HG02973 (cell line): Measurements from ENCODE around the gene PACRG.
"Not testable (repeated sequence)": the region's sequence is repeated elsewhere in the genome, so short reads cannot be mapped to it uniquely, and the experiment has no call there.

Experiments
- ATAC-seq: cut with Tn5 transposase; IDR thresholded peaks from one replicate; pipeline ENCODE4 v1.9.1; 2021; ENCODE audit warnings: moderate library complexity; ENCODE audit not compliant: unreplicated experiment

PACRG gene

DNA sequence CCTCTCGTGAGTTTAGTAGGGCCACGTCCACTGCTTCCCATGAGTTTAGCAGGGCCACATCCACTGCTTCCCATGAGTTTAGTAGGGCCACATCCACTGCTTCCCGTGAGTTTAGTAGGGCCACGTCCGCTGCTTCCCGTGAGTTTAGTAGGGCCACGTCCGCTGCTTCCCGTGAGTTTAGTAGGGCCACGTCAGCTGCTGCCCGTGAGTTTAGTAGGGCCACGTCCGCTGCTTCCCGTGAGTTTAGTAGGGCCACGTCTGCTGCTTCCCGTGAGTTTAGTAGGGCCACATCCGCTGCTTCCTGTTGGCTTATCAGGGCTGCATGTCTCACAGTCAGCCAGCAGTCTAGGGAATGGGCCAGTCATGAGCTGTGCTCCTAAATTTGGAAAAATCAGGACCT lies 573.1 kb downstream of the PACRG start:
- no peak for ATAC-seq

- no peak for ATAC-seq
These were observed 574.2 kb downstream of the PACRG start for GRCh38 chr6:163301726-163302635.

DNA sequence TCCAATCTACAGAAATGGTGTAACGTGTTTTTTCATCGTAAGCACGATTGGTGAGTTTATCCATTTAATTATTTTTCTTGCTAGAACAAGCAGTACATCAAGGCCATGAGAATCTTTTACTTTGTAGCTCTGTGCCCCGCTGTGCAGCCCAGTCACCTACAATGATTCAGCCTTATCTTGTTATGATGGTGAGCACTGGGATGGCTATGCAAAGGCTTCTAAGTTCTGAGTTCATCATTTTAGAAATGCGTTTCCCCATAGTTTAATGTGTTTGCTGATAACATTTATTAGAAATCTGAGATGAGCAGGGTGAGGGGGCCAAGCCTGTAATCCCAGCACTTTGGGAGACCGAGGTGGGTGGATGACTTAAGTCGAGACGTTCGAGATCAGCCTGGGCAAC lies 575.0 kb downstream of the PACRG start:
- ATAC-seq: no peak

GRCh38 chr6:163306000-163306399 lies 578.2 kb downstream of the PACRG start:
- no peak for ATAC-seq

GRCh38 chr6:163308629-163309440 lies 581.1 kb downstream of the PACRG start:
- ATAC-seq: no peak

- no peak for ATAC-seq
These were observed 581.8 kb downstream of the PACRG start for GRCh38 chr6:163309491-163310026.

GRCh38 chr6:163310096-163310972 lies 582.6 kb downstream of the PACRG start:
- no peak for ATAC-seq

GRCh38 chr6:163310973-163311383 lies 583.2 kb downstream of the PACRG start:
- ATAC-seq: no peak

- no peak for ATAC-seq
These were observed 584.1 kb downstream of the PACRG start for GRCh38 chr6:163311830-163312229.

GRCh38 chr6:163313566-163313965 lies 585.8 kb downstream of the PACRG start:
- ATAC-seq: no peak

- ATAC-seq: no peak
These were observed 586.2 kb downstream of the PACRG start for GRCh38 chr6:163313981-163314380.

- ATAC-seq: no peak
These were observed 587.2 kb downstream of the PACRG start for GRCh38 chr6:163314791-163315470.

DNA sequence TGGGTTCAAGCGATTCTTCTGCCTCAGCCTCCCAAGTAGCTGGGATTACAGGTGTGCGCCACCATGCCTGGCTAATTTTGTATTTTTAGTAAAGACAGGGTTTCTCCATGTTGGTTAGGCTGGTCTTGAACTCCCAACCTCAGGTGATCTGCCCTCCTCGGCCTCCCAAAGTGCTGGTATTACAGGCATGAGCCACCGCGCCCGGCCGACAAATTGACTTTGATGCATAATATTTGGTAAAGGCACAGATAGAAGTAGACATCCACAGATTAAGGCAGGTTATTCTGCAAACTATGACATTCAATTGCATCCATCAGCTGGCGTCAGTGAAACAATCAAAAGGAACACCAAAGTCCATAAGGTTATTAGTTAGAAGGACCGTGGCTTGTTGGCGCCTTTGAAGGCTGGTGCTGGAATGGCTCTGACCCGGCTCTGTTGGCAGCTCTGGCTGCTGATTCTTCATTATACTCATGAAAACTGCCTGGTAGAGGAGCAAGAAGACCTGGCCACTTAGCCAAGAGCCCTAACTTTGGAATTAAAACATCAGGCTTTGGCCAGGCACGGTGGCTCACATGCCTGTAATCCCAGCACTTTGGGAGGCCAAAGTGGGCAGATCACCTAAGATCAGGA lies 589.2 kb downstream of the PACRG start:
- not testable (repeated sequence) for ATAC-seq

DNA sequence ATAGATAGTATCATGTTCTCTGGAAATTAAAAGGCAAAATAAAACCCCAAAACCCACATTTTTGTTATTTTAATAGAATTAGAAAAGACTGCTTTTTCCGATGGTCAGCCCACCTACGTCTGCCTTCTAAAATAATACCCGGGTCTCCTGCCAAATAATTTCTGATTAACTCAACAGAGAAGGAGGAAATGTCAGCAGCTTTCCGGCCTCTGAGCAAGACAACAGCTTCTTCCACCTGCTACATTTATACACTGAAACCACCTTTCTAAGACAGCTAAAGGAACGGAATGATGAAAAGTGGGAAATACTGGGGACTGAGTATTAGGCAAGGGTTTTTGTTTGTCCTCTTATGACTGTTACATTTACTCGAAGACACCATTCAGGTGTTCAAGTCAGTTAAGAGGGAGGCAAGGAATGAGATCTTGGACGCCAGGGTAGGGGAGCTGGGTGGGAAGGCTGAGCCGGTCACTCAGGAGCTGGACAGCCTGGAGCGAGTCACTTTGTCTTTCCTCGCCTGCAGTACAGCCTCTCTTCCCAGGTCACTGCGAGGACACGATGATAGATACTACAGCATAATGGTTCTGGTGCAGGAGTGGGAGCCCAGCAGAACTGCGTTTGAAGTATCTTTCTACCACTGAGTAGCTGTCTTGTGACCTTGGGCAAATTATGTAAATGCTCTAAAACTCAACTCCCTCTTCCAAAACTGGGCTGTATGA lies 590.5 kb downstream of the PACRG start:
- no peak for ATAC-seq

DNA sequence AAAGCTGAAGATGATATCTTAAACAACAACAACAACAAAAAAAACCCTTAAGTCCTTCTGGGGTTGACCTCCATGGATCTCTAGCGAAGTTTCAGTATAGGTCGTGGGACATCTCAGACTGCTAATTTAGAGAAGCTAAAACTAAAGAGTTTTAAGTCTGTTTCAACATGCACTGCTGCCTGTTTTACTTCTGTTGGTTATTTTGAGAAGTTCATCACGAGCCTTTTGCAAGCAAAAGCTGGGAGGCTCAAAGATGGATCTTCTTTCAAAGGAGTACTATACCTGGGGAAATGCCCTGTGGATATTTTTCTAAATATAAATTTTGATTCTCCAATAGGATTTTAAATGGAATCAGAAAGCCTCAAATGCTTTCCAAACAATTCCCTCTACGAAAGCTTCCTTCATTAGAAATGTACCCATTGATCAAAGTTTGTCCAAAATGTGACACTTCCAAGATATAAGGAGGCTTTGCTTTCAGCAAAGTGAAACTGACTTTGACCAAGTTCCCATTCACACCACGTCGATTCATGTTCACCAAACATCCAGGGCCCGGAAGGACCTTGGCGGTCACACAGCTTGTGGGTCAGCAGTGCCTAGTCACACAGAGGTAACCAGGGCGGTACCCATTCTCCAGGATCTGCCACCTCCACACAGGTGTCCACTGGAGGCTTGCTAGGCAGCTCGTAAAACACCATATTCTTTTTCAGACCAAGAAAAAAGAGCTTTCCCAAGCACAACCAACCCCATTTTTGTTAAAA lies 592.0 kb downstream of the PACRG start:
- no peak for ATAC-seq

DNA sequence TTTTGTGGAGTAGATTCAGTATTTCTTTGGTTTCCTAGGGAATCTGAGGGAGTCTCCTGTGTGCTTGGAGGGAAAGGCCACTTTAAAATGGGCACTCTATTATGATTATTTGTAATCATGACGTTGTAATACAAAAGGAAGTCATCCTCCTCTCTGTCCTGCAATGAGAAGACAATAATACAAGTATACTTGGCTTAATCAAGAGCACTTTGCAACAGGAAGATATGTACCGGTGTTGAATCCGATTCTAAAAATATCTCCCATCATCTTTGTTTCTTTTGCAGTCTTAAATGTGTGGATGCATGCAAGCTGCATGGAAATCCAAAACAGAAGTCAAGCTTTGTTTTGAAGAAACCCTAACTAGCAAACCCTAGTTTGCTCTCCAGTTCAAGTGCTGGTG lies 592.6 kb downstream of the PACRG start:
- no peak for ATAC-seq

- ATAC-seq: no peak
These were observed 593.0 kb downstream of the PACRG start for GRCh38 chr6:163320804-163321203.

GRCh38 chr6:163321717-163322116 lies 593.9 kb downstream of the PACRG start:
- no peak for ATAC-seq
